Activated T-helper 1 cell treated with anti-CD3 and anti-CD28 coated beads, Interleukin-12 subunit alpha, Interleukin-12 subunit beta, Interleukin-2, Interleukin-4 antibody, amounts not matched to agents 30 ng/mL and 10 ng/mL and 1 ng/mL, durations not matched to agents 14 hours and 24 hours and 36 hours (primary cell): Measurements from ENCODE around the gene CPA5. TPM values are rescaled to one million over a fixed set of nuclear protein-coding genes. Genes with fewer than 3 reads are reported as not detected.

ENCODE experiments used
- DNase-seq: peaks from one replicate; pipeline ENCODE4 v3.0.0; 2021; ENCODE audit warnings: low spot score
- H3K27ac Mint-ChIP-seq: one replicate; pipeline ENCODE4 v1.8.0; 2021; ENCODE audit warnings: mild to moderate bottlenecking, mixed read lengths
- H3K27me3 Mint-ChIP-seq: one replicate; pipeline ENCODE4 v1.8.0; 2022; ENCODE audit warnings: mild to moderate bottlenecking, moderate library complexity, mixed read lengths; ENCODE audit not compliant: insufficient read depth
- H3K36me3 Mint-ChIP-seq: one replicate; pipeline ENCODE4 v1.8.0; 2021; ENCODE audit warnings: low read depth, mixed read lengths
- H3K4me1 Mint-ChIP-seq: one replicate; pipeline ENCODE4 v1.8.0; 2021; ENCODE audit warnings: low read depth, mixed read lengths
- H3K4me3 Mint-ChIP-seq: one replicate; pipeline ENCODE4 v1.8.0; 2021; ENCODE audit warnings: mild to moderate bottlenecking, moderate library complexity, mixed read lengths
- H3K9me3 Mint-ChIP-seq: one replicate; pipeline ENCODE4 v1.8.0; 2021; ENCODE audit warnings: mixed read lengths
- intact Hi-C: fragments of 100-400 bp; cut with micrococcal nuclease; formaldehyde crosslinking; loops from one replicate; pipeline ENCODE4 v1.15.1; 2024
- total RNA-seq: library from RNA; stranded (reverse); gene quantifications from 2 replicates; pipeline ENCODE4 v1.2.3, GENCODE V29; 2022

CPA5 gene, protein sequence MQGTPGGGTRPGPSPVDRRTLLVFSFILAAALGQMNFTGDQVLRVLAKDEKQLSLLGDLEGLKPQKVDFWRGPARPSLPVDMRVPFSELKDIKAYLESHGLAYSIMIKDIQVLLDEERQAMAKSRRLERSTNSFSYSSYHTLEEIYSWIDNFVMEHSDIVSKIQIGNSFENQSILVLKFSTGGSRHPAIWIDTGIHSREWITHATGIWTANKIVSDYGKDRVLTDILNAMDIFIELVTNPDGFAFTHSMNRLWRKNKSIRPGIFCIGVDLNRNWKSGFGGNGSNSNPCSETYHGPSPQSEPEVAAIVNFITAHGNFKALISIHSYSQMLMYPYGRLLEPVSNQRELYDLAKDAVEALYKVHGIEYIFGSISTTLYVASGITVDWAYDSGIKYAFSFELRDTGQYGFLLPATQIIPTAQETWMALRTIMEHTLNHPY
- total RNA-seq = 0.69 and 1.3 TPM in 2 replicates

GRCh38 chr7:130344271-130344866, at the start of gene CPA5:
Gene CPA5 (plus strand): TSS chr7:130344816. CDS start chr7:130346486, 1,670 bp downstream.
- peaks cover 3% of the 10 kb centered on the region for H3K27me3 Mint-ChIP-seq
- DNase-seq = no peak
- intact Hi-C loops = no loop called here
- no peak within 1 kb of the TSS for H3K4me3 Mint-ChIP-seq
- no peak within 1 kb of the TSS for H3K27ac Mint-ChIP-seq
- H3K36me3 Mint-ChIP-seq = no peaks in the 10 kb centered on the region
- no peaks in the 10 kb centered on the region for H3K4me1 Mint-ChIP-seq
- H3K9me3 Mint-ChIP-seq = no peaks in the 10 kb centered on the region

- Mint-ChIP-seq H3K27ac (no peak overlapping the region), H3K36me3 (no peaks in the 10 kb centered on the region), H3K4me1 (no peaks in the 10 kb centered on the region), H3K27me3 (no peaks in the 10 kb centered on the region), H3K9me3 (peaks cover 10% of the 10 kb centered on the region), H3K4me3 (no peak overlapping the region)
- no peak for DNase-seq
- intact Hi-C loops = no loop called here
These were observed 48.2 kb upstream of the CPA5 start for GRCh38 chr7:130296221-130296951.

DNA sequence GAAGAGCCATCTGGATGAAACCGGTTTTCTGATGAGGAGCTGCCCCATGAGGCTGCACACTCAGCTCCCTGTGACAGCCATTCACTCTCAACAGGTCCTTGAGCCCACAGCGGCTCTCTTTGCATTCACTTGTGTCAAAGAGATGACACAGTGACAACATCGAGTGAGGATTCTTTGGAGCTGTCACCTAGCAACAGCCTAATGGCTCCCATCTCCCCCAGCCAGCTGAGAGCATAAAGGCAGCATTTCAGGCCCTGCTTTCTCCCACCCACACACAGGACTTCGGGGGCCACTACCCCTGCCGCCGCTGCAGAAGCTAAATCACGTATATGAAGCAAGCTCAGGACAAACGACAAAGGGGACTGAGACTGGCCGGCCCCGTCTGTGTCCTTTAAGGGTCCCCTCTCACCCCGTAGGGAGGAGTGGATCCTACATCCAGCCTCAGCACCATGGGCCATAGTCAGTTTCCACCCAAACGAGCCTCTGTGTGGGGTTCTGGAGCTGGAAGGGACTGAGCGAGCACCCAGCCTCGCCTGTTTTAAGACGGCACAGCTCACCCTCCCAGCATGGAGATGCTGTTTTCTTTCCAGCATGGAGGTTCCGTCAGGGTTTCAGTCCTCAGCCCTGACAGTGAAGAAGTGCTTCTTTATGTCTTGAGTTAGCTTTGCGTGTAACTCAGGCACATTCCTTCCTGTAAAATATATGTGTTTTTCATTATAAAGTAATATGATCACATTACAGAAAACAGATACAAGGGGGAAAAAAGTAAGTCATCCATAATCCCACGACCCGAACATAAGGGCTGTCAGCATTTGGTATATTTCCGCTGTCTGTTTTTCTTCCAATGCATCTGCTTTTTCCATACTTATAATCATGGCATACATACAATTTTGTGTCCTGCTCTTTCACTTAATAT, 46.7 kb upstream of the CPA5 start:
- DNase-seq = no peak
- intact Hi-C loops = no loop called here
- no peak overlapping the region for H3K4me3 Mint-ChIP-seq
- H3K36me3 Mint-ChIP-seq = no peaks in the 10 kb centered on the region
- H3K27me3 Mint-ChIP-seq = no peaks in the 10 kb centered on the region
- H3K27ac Mint-ChIP-seq = no peak overlapping the region
- H3K9me3 Mint-ChIP-seq = peaks cover 10% of the 10 kb centered on the region
- no peaks in the 10 kb centered on the region for H3K4me1 Mint-ChIP-seq

DNA sequence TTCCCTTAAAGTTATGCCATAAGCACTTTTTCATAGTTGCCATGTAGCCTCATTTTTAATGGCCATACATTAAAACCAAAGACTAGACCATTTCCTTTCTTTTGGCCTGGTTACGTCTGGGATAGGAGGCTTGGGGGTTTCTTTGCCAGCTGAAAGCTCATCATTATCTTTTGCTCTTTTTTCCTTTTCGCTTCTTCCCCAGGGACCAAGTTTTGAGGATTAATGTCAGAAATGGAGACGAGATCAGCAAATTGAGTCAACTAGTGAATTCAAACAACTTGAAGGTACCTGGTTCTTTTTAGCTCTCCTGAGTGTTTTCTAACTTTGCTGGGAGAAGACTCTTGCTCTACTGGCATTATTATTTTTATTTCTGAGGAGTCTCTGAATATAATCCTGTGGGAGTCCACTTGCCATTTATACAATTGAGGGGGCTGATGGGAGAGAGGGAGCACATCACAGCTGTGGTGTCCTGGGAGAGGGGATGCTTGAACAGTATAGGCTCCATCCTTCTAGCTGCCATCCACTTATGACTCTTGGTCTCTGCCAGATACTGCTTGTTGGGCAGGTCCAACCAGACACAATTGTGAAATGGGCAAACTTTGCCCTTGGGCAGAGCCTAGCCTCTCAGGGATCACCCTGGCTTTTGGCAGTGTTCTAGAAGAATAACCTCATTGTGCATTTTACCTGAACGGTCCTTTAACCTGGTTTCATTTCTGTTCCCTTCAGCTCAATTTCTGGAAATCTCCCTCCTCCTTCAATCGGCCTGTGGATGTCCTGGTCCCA, 45.9 kb upstream of the CPA5 start:
- Mint-ChIP-seq H3K36me3 (no peaks in the 10 kb centered on the region), H3K4me1 (no peaks in the 10 kb centered on the region), H3K27me3 (no peaks in the 10 kb centered on the region), H3K27ac (no peak overlapping the region), H3K9me3 (peaks cover 5% of the 10 kb centered on the region), H3K4me3 (no peak overlapping the region)
- intact Hi-C loops = no loop called here
- DNase-seq = no peak

- DNase-seq = no peak
- no peaks in the 10 kb centered on the region for H3K36me3 Mint-ChIP-seq
- no peaks in the 10 kb centered on the region for H3K27me3 Mint-ChIP-seq
- intact Hi-C loops = no loop called here
- H3K4me3 Mint-ChIP-seq = no peak overlapping the region
- no peaks in the 10 kb centered on the region for H3K4me1 Mint-ChIP-seq
- H3K27ac Mint-ChIP-seq = no peak overlapping the region
- peaks cover 3% of the 10 kb centered on the region for H3K9me3 Mint-ChIP-seq
These were observed 44.8 kb upstream of the CPA5 start for GRCh38 chr7:130299866-130300265.

- Mint-ChIP-seq H3K9me3 (no peaks in the 10 kb centered on the region), H3K27ac (no peak overlapping the region), H3K4me1 (no peaks in the 10 kb centered on the region), H3K27me3 (no peaks in the 10 kb centered on the region), H3K4me3 (no peak overlapping the region), H3K36me3 (no peaks in the 10 kb centered on the region)
- intact Hi-C loops = no loop called here
- no peak for DNase-seq
These were observed 43.1 kb upstream of the CPA5 start for GRCh38 chr7:130301501-130302020.

- Mint-ChIP-seq H3K4me3 (no peak overlapping the region), H3K27me3 (no peaks in the 10 kb centered on the region), H3K4me1 (no peaks in the 10 kb centered on the region), H3K9me3 (no peaks in the 10 kb centered on the region), H3K36me3 (no peaks in the 10 kb centered on the region), H3K27ac (no peak overlapping the region)
- intact Hi-C loops = no loop called here
- no peak for DNase-seq
These were observed 42.0 kb upstream of the CPA5 start for GRCh38 chr7:130302649-130303048.

- intact Hi-C loops = no loop called here
- no peaks in the 10 kb centered on the region for H3K4me1 Mint-ChIP-seq
- no peak overlapping the region for H3K4me3 Mint-ChIP-seq
- H3K27me3 Mint-ChIP-seq = no peaks in the 10 kb centered on the region
- no peaks in the 10 kb centered on the region for H3K36me3 Mint-ChIP-seq
- H3K27ac Mint-ChIP-seq = no peak overlapping the region
- no peaks in the 10 kb centered on the region for H3K9me3 Mint-ChIP-seq
- no peak for DNase-seq
These were observed 41.5 kb upstream of the CPA5 start for GRCh38 chr7:130303127-130303526.

GRCh38 chr7:130303551-130303950, 41.1 kb upstream of the CPA5 start:
- Mint-ChIP-seq H3K9me3 (no peaks in the 10 kb centered on the region), H3K27me3 (no peaks in the 10 kb centered on the region), H3K4me3 (no peak overlapping the region), H3K4me1 (no peaks in the 10 kb centered on the region), H3K27ac (no peak overlapping the region), H3K36me3 (no peaks in the 10 kb centered on the region)
- DNase-seq = no peak
- intact Hi-C loops = no loop called here

GRCh38 chr7:130303982-130304381, 40.6 kb upstream of the CPA5 start:
- H3K4me3 Mint-ChIP-seq = no peak overlapping the region
- H3K4me1 Mint-ChIP-seq = no peaks in the 10 kb centered on the region
- no peak for DNase-seq
- H3K27me3 Mint-ChIP-seq = no peaks in the 10 kb centered on the region
- H3K36me3 Mint-ChIP-seq = no peaks in the 10 kb centered on the region
- no peak overlapping the region for H3K27ac Mint-ChIP-seq
- intact Hi-C loops = no loop called here
- no peaks in the 10 kb centered on the region for H3K9me3 Mint-ChIP-seq

DNA sequence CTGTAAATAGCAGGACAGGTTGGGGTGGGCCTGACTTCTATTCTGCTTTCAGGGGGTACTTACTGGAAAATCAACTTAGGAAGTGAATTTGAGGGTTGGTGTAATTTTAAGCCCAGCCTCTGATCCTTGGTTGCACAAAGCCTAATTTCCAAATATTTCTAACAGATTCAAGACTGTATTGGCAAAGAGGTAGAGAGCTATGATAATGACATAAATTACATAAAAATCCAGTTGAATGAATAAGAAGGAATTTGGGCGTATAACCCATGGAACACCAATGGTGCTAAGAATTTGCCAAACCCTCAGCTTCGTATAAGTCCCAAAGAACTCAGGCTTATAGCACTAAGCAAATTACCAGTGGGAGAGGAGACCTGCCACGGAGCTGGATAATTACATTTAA, 39.7 kb upstream of the CPA5 start:
- Mint-ChIP-seq H3K4me3 (no peak overlapping the region), H3K4me1 (no peaks in the 10 kb centered on the region), H3K9me3 (no peaks in the 10 kb centered on the region), H3K27ac (no peak overlapping the region), H3K36me3 (no peaks in the 10 kb centered on the region), H3K27me3 (no peaks in the 10 kb centered on the region)
- no peak for DNase-seq
- intact Hi-C loops = no loop called here
